Endometrial microvascular endothelial cells (primary cell): ENCODE measurements around the gene ANKUB1. TPM values are rescaled to one million over a fixed set of nuclear protein-coding genes. Genes with fewer than 3 reads are reported as not detected.

Experiments
- in situ Hi-C: cut with HindIII; loops from 2 replicates; pipeline ENCODE4 v1.10.0; 2017; ENCODE audit warnings: low sequenced_read_pairs, low pct_unique_long_range_greater_than_20kb; ENCODE audit errors: inconsistent ontology term
- total RNA-seq: library from RNA; depleted of rRNA; stranded (reverse); fragments of >200 nt; gene quantifications from one replicate; pipeline ENCODE4 v1.2.3, GENCODE V29; 2015; ENCODE audit errors: inconsistent ontology term

ANKUB1 gene
- total RNA-seq, 1 donor from 2014 or later: not detected

GRCh38 chr3:149726716-149727407, 65.5 kb downstream of the ANKUB1 start:
- in situ Hi-C loops: no loop called here

GRCh38 chr3:149723781-149724180, 68.6 kb downstream of the ANKUB1 start:
- in situ Hi-C loops: no loop called here

- in situ Hi-C loops: no loop called here
These were observed 71.4 kb downstream of the ANKUB1 start for GRCh38 chr3:149720918-149721317.

- in situ Hi-C loops: no loop called here
These were observed 74.8 kb downstream of the ANKUB1 start for GRCh38 chr3:149717391-149718056.

- in situ Hi-C loops: no loop called here
These were observed 75.4 kb downstream of the ANKUB1 start for GRCh38 chr3:149716984-149717383.

GRCh38 chr3:149715247-149715646, 77.1 kb downstream of the ANKUB1 start:
- in situ Hi-C loops: no loop called here

GRCh38 chr3:149713730-149714654, 78.4 kb downstream of the ANKUB1 start:
- in situ Hi-C loops: no loop called here

Other genes with a start within 250 kb of the ANKUB1 start
- 77.3 TPM for gene WWTR1, start 134.5 kb downstream of the ANKUB1 start, total RNA-seq
- 39.0 TPM for gene COMMD2, start 40.1 kb downstream of the ANKUB1 start, total RNA-seq
- 47.9 TPM for gene RNF13, start 20.7 kb upstream of the ANKUB1 start, total RNA-seq
- gene PFN2, start 178.3 kb upstream of the ANKUB1 start, total RNA-seq: 33.1 TPM